HG03521 (cell line): ENCODE measurements around the gene CEP85L.
A peak's percentile ranks its signal among the peaks of the same experiment; 100 is the strongest.

ENCODE experiments used
- ATAC-seq: cut with Tn5 transposase; IDR thresholded peaks from one replicate; pipeline ENCODE4 v1.9.1; 2021; ENCODE audit warnings: mild to moderate bottlenecking, moderate library complexity; ENCODE audit not compliant: unreplicated experiment

The CEP85L gene

GRCh38 chr6:118580585-118581419 lies 70.6 kb downstream of the CEP85L start:
- ATAC-seq = no peak

- ATAC-seq = no peak
Measured at GRCh38 chr6:118579786-118580185, 71.6 kb downstream of the CEP85L start.

- ATAC-seq = no peak
Measured at GRCh38 chr6:118578617-118579016, 72.8 kb downstream of the CEP85L start.

- ATAC-seq = no peak
Measured at GRCh38 chr6:118577972-118578371, 73.4 kb downstream of the CEP85L start.

GRCh38 chr6:118574051-118574865 lies 77.1 kb downstream of the CEP85L start:
- no peak for ATAC-seq

GRCh38 chr6:118571121-118571520 lies 80.3 kb downstream of the CEP85L start:
- ATAC-seq = no peak

- ATAC-seq = no peak
Measured at GRCh38 chr6:118569498-118569897, 81.9 kb downstream of the CEP85L start.

GRCh38 chr6:118567974-118568373 lies 83.4 kb downstream of the CEP85L start:
- no peak for ATAC-seq

GRCh38 chr6:118565311-118565960 lies 86.0 kb downstream of the CEP85L start:
- ATAC-seq = peak; percentile 99

- no peak for ATAC-seq
Measured at GRCh38 chr6:118562959-118563358, 88.4 kb downstream of the CEP85L start.

- no peak for ATAC-seq
Measured at GRCh38 chr6:118562248-118562647, 89.1 kb downstream of the CEP85L start.

- peak; percentile 65 for ATAC-seq
Measured at GRCh38 chr6:118559659-118560058, 91.7 kb downstream of the CEP85L start.

- ATAC-seq = no peak
Measured at GRCh38 chr6:118558464-118559217, 92.8 kb downstream of the CEP85L start.

GRCh38 chr6:118554698-118555097 lies 96.7 kb downstream of the CEP85L start:
- ATAC-seq = no peak

- ATAC-seq = no peak
Measured at GRCh38 chr6:118553132-118553531, 98.3 kb downstream of the CEP85L start.

- peak; percentile 68 for ATAC-seq
Measured at GRCh38 chr6:118551063-118552053, 100.0 kb downstream of the CEP85L start.

GRCh38 chr6:118548613-118549012 lies 102.8 kb downstream of the CEP85L start:
- ATAC-seq = no peak

- ATAC-seq = no peak
Measured at GRCh38 chr6:118548136-118548535, 103.3 kb downstream of the CEP85L start, which contains the start of gene PLN. Gene PLN, plus strand, starts transcription at chr6:118548296. Its CDS starts 10,626 bp downstream, at chr6:118558922.

GRCh38 chr6:118546880-118547218 lies 104.5 kb downstream of the CEP85L start:
- no peak for ATAC-seq
